Superior temporal gyrus (tissue), 1 donor: ENCODE data around the gene EDN3.

Experiments used
- DNase-seq: peaks from one replicate; pipeline ENCODE4 v3.0.0-alpha.2; 2016; ENCODE audit errors: extremely low spot score

Gene EDN3

GRCh38 chr20:59364611-59365010 is 64.2 kb downstream of the EDN3 start:
- DNase-seq = no peak

GRCh38 chr20:59365611-59366285 is 65.3 kb downstream of the EDN3 start:
- DNase-seq = no peak

- DNase-seq = no peak
Measured at GRCh38 chr20:59371431-59371830, 71.0 kb downstream of the EDN3 start.

- DNase-seq = no peak
Measured at GRCh38 chr20:59374261-59374660, 73.8 kb downstream of the EDN3 start.

- no peak for DNase-seq
Measured at GRCh38 chr20:59375541-59375940, 75.1 kb downstream of the EDN3 start.
